Transverse colon (tissue), 4 donors: ENCODE results near the gene ADSL.

Experiments
- CTCF ChIP-seq, 5 experiments: fragments of 200-600 bp in 3 of 5; fragments of 450-650 bp in 2 of 5; sonication (generic) in 3 of 5; IDR thresholded peaks; 1 replicate in 2 of 5; 2 replicates in 3 of 5; pipeline ENCODE4 v1.5.1; 2016 to 2017; ENCODE audit warnings: antibody characterized with exemption in 5 of 5, inconsistent platforms in 3 of 5, mild to moderate bottlenecking in 2 of 5, moderate library complexity in 1 of 5
- EP300 ChIP-seq: sonication (generic); formaldehyde crosslinking; IDR thresholded peaks from one replicate; pipeline ENCODE4 v1.6.1; 2017; ENCODE audit warnings: antibody characterized with exemption, low read depth
- POLR2AphosphoS5 ChIP-seq, 3 donors: sonication (generic); formaldehyde crosslinking; IDR thresholded peaks; one replicate each; pipeline ENCODE4 v1.6.1; 2016; ENCODE audit warnings: antibody characterized with exemption in 3 of 3

GRCh38 chr22:40434106-40434505 is 87.8 kb downstream of the ADSL start:
- TF ChIP-seq CTCF (IDR thresholded peaks at IDR 0.05) (no peak), EP300 (no peak), POLR2AphosphoS5 (IDR thresholded peaks at IDR 0.05) (no peak)
